G401 (cell line): ENCODE measurements around the gene RARA. TPM values are rescaled to one million over a fixed set of nuclear protein-coding genes. Genes with fewer than 3 reads are reported as not detected.

Experiments used
- DNase-seq: peaks from one replicate; pipeline ENCODE4 v3.0.0-alpha.2; 2015; ENCODE audit warnings: low spot score
- in situ Hi-C: cut with HindIII; loops from 2 replicates; pipeline ENCODE4 v1.10.0; 2016; ENCODE audit warnings: low sequenced_read_pairs, mixed read lengths
- total RNA-seq: library from RNA; depleted of rRNA; stranded (reverse); fragments of >200 nt; shearing (Covaris generic); gene quantifications from 2 replicates; pipeline ENCODE4 v1.2.3, GENCODE V29; 2014; rRNA removed

The RARA gene
- total RNA-seq, result 9.5 and 11.8 TPM in 2 replicates

- DNase-seq, result peak; percentile 93
- in situ Hi-C loops, result loop anchor here (25.0 kb wide), 1 partner anchor 247 kb away; the partner anchor contains the start of genes MED24 and THRA
Measured at GRCh38 chr17:40309031-40309948, at the start of gene RARA. RARA (plus strand) TSS chr17:40309180; CDS start chr17:40331219, 22,039 bp downstream.

GRCh38 chr17:40259505-40259904 is 49.5 kb upstream of the RARA start:
- DNase-seq, result no peak
- in situ Hi-C loops, result no loop called here

GRCh38 chr17:40260528-40260927 is 48.5 kb upstream of the RARA start:
- in situ Hi-C loops, result no loop called here
- DNase-seq, result no peak

- no peak for DNase-seq
- in situ Hi-C loops, result no loop called here
Measured at GRCh38 chr17:40264458-40265185, 44.4 kb upstream of the RARA start.

DNA sequence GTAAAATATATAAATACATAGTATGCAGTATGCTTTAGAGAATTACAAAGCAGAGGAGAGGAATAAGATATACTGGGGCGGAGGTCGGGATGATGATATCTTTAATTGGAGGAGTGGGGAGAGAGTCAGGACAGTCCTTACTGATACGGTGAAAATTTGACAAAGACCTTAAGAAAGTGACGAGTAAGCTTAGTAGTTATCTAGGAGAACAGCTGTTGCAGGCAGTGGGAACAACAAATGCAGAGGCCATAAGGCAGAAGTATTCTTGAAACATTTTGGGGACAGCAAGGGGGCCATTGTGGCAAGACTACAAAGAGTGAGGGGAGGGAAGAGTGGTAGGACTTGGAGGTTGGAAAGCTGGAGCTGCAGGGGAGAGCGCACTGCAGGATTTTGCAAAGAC is 43.6 kb upstream of the RARA start:
- in situ Hi-C loops, result no loop called here
- no peak for DNase-seq

DNA sequence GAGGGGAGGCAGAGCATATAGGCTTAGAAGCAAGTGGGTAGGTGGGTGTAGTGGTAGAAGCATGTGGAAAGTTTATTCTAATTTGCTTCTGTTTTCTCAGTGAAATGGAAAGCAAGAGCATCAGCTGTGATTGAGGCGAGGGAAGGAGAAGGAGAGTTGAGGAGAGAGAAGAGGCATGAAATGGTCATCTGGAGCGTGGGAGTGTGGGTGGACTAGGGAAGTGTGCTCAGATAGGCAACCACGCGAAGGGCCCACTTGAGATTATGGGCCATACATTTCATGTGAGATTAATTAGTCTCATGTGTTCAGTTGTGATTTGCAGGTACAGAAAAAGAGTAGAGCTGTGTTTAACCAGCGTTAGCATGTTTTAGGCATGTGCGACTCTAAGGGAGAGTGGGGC is 42.1 kb upstream of the RARA start:
- DNase-seq, result no peak
- in situ Hi-C loops, result no loop called here

DNA sequence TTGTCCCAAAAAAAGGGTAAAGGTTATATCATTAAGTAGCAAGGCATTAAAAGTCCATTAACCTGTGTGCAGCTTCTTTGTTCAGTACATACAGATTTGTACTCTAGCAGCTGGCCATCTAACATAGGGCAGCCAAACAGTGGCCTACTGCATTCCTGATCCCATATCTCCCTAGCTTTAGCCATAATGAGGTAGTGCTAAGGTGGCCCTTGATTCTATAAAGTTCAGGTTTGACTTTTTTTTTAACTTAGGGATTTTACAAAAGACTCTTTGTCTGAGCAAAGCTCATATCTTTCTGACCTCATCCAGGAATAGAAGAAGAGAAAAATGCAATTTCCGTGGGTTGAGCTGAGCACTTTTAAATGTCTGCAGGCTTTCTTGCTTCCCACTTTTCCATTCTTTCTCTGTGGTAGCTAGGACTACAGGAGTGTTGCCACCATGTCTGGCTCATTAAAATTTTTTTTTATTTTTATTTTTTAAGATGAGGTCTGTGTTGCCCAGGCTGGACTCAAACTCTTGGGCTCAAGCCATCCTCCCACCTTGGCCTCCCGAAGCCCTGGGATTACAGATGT is 40.8 kb upstream of the RARA start:
- no peak for DNase-seq

DNA sequence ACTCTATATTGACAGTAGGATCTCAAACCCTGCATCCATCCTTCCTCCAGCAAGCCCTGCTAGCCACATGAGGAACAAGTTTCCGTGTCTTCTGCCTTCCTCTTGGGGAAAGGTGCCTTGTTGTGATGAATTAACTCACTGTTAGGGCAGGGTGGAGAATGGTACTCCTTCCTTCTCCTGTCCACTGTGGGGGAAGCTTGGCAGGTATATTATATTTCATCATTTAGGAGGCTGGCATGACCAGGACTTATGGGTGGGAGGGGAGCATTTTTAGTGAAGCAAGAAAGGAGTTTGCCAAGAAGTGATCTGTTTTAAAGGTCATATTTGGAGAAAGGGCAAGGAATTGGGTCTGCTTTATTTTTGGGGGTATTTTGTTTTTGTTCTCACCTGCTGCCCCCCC is 30.6 kb upstream of the RARA start:
- in situ Hi-C loops, result no loop called here
- DNase-seq, result no peak

More for the DNA sequence above, 40.8 kb upstream of the RARA start:
- in situ Hi-C loops, result no loop called here

DNA sequence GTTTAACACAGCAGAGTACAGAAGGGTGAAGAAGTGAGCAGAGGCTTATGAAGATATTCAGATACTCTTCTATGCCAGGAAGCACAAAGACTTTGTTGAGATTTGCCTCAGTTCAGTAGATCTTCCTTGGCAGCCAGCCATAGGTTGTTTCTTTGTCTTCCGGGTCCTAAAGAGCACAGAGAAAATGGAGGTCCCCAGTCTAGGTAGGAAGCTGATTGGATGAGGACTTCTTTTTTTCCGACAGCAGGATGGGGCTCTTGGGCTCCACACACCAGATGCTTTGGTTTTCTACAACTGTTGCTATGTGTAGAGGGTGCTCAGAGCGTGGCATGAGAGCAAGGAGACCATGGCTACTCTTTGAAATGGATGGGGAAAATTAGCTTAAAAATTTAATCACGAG is 29.6 kb upstream of the RARA start:
- in situ Hi-C loops, result no loop called here
- no peak for DNase-seq

DNA sequence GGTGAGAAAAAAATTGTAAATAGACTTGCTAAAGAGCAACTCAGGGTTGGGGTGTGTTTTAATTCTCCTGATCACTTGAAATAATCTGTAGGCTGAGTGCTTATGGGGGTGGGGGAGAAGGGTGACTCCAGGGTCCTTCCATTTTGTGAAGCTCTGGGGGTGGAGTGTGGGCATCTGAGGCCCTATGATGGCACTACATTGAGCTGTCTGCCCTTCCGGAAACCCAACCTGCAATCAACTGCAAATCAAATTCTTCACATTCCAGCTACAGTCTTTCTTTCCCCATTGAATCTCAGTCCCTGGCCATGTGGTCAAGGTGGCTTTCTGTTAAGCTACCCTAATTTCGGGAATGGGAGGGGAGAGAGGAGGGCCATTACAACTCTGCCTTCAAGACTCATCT is 27.3 kb upstream of the RARA start:
- in situ Hi-C loops, result no loop called here
- DNase-seq, result no peak

- no peak for DNase-seq
- in situ Hi-C loops, result no loop called here
Measured at GRCh38 chr17:40283662-40284061, 25.3 kb upstream of the RARA start.

GRCh38 chr17:40284085-40284713 is 24.8 kb upstream of the RARA start:
- DNase-seq, result no peak
- in situ Hi-C loops, result no loop called here

DNA sequence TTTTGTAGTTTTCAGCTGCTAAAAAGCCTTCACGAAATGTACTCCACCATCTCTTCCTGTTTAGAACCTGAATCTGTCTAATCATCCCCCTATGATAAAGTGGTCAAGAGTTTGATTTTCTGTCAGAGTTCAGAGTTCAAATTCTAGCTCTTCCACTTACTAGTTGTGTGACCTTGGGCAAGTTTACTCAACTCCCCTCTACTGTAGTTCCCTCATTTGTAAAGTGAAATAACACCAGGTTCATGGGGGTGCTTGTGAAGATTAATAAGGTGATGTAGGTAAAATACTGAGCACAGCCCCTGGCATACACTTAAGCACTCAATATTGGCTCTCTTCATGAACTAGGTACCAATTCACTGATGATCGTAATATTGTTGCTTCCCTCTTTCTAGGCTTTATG is 22.5 kb upstream of the RARA start:
- in situ Hi-C loops, result no loop called here
- no peak for DNase-seq

GRCh38 chr17:40287159-40287493 is 21.9 kb upstream of the RARA start:
- no peak for DNase-seq
- in situ Hi-C loops, result no loop called here

DNA sequence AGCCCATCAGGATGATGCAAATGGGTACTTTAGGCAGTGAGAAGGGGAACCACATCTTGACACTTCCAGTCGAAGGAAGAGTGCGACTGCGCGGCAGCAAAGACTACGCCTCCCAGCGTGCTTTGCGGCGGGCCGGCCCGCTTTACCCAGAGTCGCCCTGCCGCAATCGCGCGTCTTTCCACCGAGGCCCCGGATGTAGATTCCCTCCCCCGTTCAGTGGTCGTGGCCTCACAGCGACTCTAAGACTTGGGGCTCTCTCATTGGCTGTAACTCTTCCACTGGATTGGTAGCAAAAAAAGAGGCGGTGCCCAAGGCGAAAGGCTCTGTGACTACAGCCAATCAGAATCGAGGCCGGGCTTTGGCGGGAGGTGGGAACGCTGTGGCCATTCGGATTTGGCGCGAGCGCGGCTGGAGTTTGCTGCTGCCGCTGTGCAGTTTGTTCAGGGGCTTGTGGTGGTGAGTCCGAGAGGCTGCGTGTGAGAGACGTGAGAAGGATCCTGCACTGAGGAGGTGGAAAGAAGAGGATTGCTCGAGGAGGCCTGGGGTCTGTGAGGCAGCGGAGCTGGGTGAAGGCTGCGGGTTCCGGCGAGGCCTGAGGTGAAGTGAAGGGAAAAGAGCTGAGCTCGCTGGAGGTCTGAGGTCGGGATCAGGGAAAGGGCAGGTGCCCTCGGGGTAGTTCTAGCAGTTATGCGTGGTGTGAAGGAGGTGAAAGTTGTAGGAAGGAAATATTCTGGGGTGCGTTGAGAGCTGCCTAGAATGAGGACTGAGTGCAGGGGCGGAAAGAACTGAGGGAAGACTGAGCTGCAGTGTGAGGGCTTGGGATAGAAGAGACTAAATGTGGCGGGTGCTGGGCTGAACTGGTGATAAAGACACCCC is 21.2 kb upstream of the RARA start, which contains the start of gene CDC6:
Gene CDC6 (plus strand): TSS at position 386 of the 876 bp plus-strand sequence. CDS start 1,542 bp downstream, outside the sequence.
- in situ Hi-C loops, result no loop called here
- peak; percentile 100 for DNase-seq

GRCh38 chr17:40290629-40291280 is 18.2 kb upstream of the RARA start:
- in situ Hi-C loops, result no loop called here
- peak; percentile 70 for DNase-seq

- DNase-seq, result no peak
- in situ Hi-C loops, result no loop called here
Measured at GRCh38 chr17:40291281-40291664, 17.7 kb upstream of the RARA start.

- no peak for DNase-seq
- in situ Hi-C loops, result no loop called here
Measured at GRCh38 chr17:40293363-40293762, 15.6 kb upstream of the RARA start.
